Measurements from ENCODE around the gene ZBTB34. TPM values are rescaled to one million over a fixed set of nuclear protein-coding genes. Genes with fewer than 3 reads are reported as not detected.
A peak's percentile ranks its signal among the peaks of the same experiment; 100 is the strongest.
"Not testable (repeated sequence)": the region's sequence is repeated elsewhere in the genome, so short reads cannot be mapped to it uniquely, and the experiment has no call there.

Gene ZBTB34
- 3.3 TPM for polyA plus RNA-seq (2012; ENCODE audit: missing spikeins)

- DNase-seq (ENCODE audit: insufficient read length) (peak; percentile 63), FAIRE-seq (peak; percentile 9)
- TF ChIP-seq TAF1 (IDR thresholded peaks at IDR 0.05; ENCODE audit: borderline replicate concordance, low read depth, low read length) (peak; percentile 67), POLR2AphosphoS5 (IDR thresholded peaks at IDR 0.05; ENCODE audit: low read depth, low read length) (peak; percentile 67; the same call in 1 of the 2 replicates), POLR2A (IDR thresholded peaks at IDR 0.05; ENCODE audit: low read depth, low read length) (peak; percentile 86; the same call in 1 of the 2 replicates)
These were observed at the start of gene ZBTB34 for GRCh38 chr9:126860077-126860756. Gene ZBTB34 (plus strand): TSS chr9:126860639. CDS start chr9:126879400, 18,761 bp downstream.

- DNase-seq (ENCODE audit: insufficient read length) (no peak), FAIRE-seq (no peak)
- TF ChIP-seq TAF1 (IDR thresholded peaks at IDR 0.05; ENCODE audit: borderline replicate concordance, low read depth, low read length): no peak
- TF ChIP-seq POLR2A (IDR thresholded peaks at IDR 0.05; ENCODE audit: low read depth, low read length): no peak
- TF ChIP-seq POLR2AphosphoS5 (IDR thresholded peaks at IDR 0.05; ENCODE audit: low read depth, low read length): no peak
These were observed 47.4 kb upstream of the ZBTB34 start for GRCh38 chr9:126813072-126813471.

- no peak for FAIRE-seq
- DNase-seq (ENCODE audit: insufficient read length): no peak
- TF ChIP-seq TAF1 (IDR thresholded peaks at IDR 0.05; ENCODE audit: borderline replicate concordance, low read depth, low read length) (no peak), POLR2A (IDR thresholded peaks at IDR 0.05; ENCODE audit: low read depth, low read length) (no peak), POLR2AphosphoS5 (IDR thresholded peaks at IDR 0.05; ENCODE audit: low read depth, low read length) (no peak)
These were observed 46.3 kb upstream of the ZBTB34 start for GRCh38 chr9:126814091-126814490.

- DNase-seq (ENCODE audit: insufficient read length); FAIRE-seq: not testable (repeated sequence)
These were observed 42.8 kb upstream of the ZBTB34 start for GRCh38 chr9:126817615-126818014.

- no peak for TF ChIP-seq POLR2AphosphoS5 (IDR thresholded peaks at IDR 0.05; ENCODE audit: low read depth, low read length)
- TF ChIP-seq POLR2A (IDR thresholded peaks at IDR 0.05; ENCODE audit: low read depth, low read length): no peak
- no peak for TF ChIP-seq TAF1 (IDR thresholded peaks at IDR 0.05; ENCODE audit: borderline replicate concordance, low read depth, low read length)
- FAIRE-seq: no peak
- DNase-seq (ENCODE audit: insufficient read length): no peak
These were observed 42.0 kb upstream of the ZBTB34 start for GRCh38 chr9:126818482-126818881.

GRCh38 chr9:126819482-126819881, 41.0 kb upstream of the ZBTB34 start:
- FAIRE-seq (peak; percentile 48), DNase-seq (ENCODE audit: insufficient read length) (no peak)
- no peak for TF ChIP-seq POLR2A (IDR thresholded peaks at IDR 0.05; ENCODE audit: low read depth, low read length)
- TF ChIP-seq POLR2AphosphoS5 (IDR thresholded peaks at IDR 0.05; ENCODE audit: low read depth, low read length): no peak
- no peak for TF ChIP-seq TAF1 (IDR thresholded peaks at IDR 0.05; ENCODE audit: borderline replicate concordance, low read depth, low read length)

GRCh38 chr9:126822278-126822677, 38.2 kb upstream of the ZBTB34 start:
- peak; percentile 48 for FAIRE-seq
- no peak for DNase-seq (ENCODE audit: insufficient read length)
- TF ChIP-seq TAF1 (IDR thresholded peaks at IDR 0.05; ENCODE audit: borderline replicate concordance, low read depth, low read length): no peak

GRCh38 chr9:126822873-126823272, 37.6 kb upstream of the ZBTB34 start:
- DNase-seq (ENCODE audit: insufficient read length) (no peak), FAIRE-seq (no peak)
- no peak for TF ChIP-seq POLR2AphosphoS5 (IDR thresholded peaks at IDR 0.05; ENCODE audit: low read depth, low read length)
- no peak for TF ChIP-seq POLR2A (IDR thresholded peaks at IDR 0.05; ENCODE audit: low read depth, low read length)
- no peak for TF ChIP-seq TAF1 (IDR thresholded peaks at IDR 0.05; ENCODE audit: borderline replicate concordance, low read depth, low read length)

- not testable (repeated sequence) for FAIRE-seq; DNase-seq (ENCODE audit: insufficient read length)
These were observed 36.4 kb upstream of the ZBTB34 start for GRCh38 chr9:126824052-126824451.

GRCh38 chr9:126827227-126827626, 33.2 kb upstream of the ZBTB34 start:
- FAIRE-seq (no peak), DNase-seq (ENCODE audit: insufficient read length) (no peak)
- TF ChIP-seq POLR2A (IDR thresholded peaks at IDR 0.05; ENCODE audit: low read depth, low read length): no peak
- TF ChIP-seq TAF1 (IDR thresholded peaks at IDR 0.05; ENCODE audit: borderline replicate concordance, low read depth, low read length): no peak
- TF ChIP-seq POLR2AphosphoS5 (IDR thresholded peaks at IDR 0.05; ENCODE audit: low read depth, low read length): no peak

- FAIRE-seq: no peak
These were observed 31.4 kb upstream of the ZBTB34 start for GRCh38 chr9:126829035-126829434.

GRCh38 chr9:126830827-126831226, 29.6 kb upstream of the ZBTB34 start:
- no peak for TF ChIP-seq POLR2A (IDR thresholded peaks at IDR 0.05; ENCODE audit: low read depth, low read length)
- TF ChIP-seq POLR2AphosphoS5 (IDR thresholded peaks at IDR 0.05; ENCODE audit: low read depth, low read length): no peak
- no peak for TF ChIP-seq TAF1 (IDR thresholded peaks at IDR 0.05; ENCODE audit: borderline replicate concordance, low read depth, low read length)
- DNase-seq (ENCODE audit: insufficient read length): no peak
- peak; percentile 78 for FAIRE-seq

More at GRCh38 chr9:126829035-126829434, 31.4 kb upstream of the ZBTB34 start:
- no peak for TF ChIP-seq POLR2A (IDR thresholded peaks at IDR 0.05; ENCODE audit: low read depth, low read length)
- no peak for TF ChIP-seq POLR2AphosphoS5 (IDR thresholded peaks at IDR 0.05; ENCODE audit: low read depth, low read length)
- no peak for TF ChIP-seq TAF1 (IDR thresholded peaks at IDR 0.05; ENCODE audit: borderline replicate concordance, low read depth, low read length)
- no peak for DNase-seq (ENCODE audit: insufficient read length)

GRCh38 chr9:126832440-126832839, 28.0 kb upstream of the ZBTB34 start:
- FAIRE-seq: no peak
- DNase-seq (ENCODE audit: insufficient read length): no peak
- no peak for TF ChIP-seq POLR2A (IDR thresholded peaks at IDR 0.05; ENCODE audit: low read depth, low read length)
- TF ChIP-seq TAF1 (IDR thresholded peaks at IDR 0.05; ENCODE audit: borderline replicate concordance, low read depth, low read length): no peak
- no peak for TF ChIP-seq POLR2AphosphoS5 (IDR thresholded peaks at IDR 0.05; ENCODE audit: low read depth, low read length)

All from GM12892 (cell line).